Stimulated activated CD4-positive, alpha-beta T cell treated with anti-CD3 and anti-CD28 coated beads, TNF-alpha, amount 100 ng/mL, for 48 hours (primary cell): Measurements from ENCODE around the gene RETREG2.

Experiments used
- DNase-seq, 3 donors: peaks; one replicate each; pipeline ENCODE4 v3.0.0-alpha.2; 2020; ENCODE audit warnings: low read depth in 3 of 3

RETREG2 gene, protein sequence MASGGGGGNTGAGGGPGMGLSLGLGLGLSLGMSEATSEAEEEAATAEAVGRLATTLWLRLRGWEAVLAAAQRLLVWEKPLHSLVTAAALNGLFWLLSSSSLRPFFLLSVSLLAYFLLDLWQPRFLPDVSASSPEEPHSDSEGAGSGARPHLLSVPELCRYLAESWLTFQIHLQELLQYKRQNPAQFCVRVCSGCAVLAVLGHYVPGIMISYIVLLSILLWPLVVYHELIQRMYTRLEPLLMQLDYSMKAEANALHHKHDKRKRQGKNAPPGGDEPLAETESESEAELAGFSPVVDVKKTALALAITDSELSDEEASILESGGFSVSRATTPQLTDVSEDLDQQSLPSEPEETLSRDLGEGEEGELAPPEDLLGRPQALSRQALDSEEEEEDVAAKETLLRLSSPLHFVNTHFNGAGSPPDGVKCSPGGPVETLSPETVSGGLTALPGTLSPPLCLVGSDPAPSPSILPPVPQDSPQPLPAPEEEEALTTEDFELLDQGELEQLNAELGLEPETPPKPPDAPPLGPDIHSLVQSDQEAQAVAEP

DNA sequence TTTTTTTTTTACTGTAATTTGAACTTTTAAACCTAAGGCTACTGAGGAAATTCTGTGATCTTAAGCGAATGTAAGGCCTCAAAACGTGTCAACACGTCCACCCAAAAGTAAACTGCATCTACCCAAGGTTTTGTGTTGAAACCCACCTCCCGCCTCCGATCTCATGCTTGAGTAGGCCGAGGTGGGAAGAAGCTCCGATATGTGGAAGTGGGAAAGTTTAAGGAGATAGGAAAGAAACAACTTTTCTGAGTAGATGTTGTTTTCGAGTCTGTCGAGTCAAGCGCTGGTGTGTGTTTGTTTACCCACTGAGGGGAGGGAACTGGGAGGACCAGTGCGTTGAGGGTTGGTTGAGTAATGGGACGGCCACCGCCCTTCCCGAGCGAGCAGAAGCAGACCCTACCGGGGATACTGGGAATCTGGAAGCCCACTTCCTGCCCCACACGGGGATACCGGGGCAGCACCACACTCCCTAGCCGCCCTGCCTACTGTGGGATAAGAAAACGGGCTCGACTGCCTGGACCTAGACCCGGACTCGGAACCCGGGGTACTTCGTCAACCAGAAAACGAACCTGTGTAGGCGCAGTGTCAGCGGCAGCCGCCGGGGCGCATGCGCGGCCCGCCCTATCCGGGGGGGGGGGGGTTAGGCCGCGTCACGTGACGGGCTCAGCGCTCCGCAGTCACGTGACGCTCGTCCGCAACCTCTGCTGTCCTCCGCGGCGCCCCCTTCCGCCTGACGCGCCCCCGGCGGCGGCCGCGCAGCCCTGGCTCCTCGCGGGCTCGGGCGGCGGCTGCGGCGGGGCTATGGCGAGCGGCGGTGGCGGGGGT is at the start of gene RETREG2:
Gene RETREG2 (plus strand): TSS at position 724 of the 825 bp plus-strand sequence. CDS start 78 bp downstream, at position 802.
- DNase-seq = peak; percentile 55 to 78 (median 61)

DNA sequence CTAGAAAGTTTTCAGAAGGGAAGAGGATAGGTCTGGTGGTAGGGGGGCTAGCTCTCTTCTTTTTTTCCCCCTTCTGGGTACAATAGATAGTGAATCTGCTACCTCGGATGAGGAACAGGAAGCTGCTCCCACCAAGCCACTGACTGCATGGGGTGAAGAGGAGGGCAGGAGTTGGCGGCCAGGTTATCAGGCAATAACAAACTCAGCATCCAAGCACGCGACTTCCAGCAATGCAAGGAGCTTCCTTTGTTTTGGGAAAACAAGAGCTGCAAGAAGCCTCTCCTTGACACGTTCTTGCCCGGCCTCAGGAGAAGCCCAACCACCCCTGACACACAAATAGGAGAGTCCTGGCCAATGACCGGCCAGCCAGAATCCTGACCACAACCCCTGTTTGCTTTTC is 49.7 kb upstream of the RETREG2 start:
- DNase-seq = no peak

DNA sequence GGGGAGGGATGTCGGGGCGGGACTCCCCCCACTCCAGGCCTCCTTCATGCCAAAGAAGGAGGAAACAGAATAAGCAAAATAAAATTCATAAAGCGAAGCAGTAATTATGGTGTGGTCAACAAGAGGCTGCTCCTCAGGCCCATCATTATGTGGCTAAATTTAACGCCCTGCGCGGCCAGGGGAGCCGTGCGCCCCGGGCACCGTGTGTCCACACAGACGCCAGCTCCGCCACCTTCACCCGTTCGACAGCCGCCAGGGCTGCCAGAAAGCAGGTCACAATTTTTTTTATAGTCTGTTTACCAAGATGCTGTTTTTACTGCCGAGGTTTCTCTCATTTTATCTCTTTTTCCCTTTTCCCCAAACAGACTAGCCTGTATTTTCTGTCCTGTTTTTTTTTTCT is 48.5 kb upstream of the RETREG2 start:
- no peak for DNase-seq

DNA sequence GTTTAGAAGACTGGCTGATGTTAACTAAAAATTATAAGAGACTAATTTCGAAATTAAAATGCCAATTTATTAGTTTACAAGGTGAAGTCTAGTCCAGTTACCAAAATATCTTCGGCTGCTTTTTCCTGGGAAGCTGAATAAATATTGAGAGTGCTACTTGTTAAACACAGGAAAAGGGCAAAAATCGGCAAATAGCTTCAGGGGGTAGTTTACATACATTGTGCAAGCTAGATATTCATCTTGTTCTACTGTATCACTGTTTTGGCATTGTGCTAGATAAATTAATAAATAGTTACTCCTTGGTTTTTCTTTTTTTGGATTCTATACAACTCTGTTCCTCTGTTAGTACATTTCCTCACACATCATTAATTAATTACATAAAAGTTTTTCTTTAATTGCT is 46.7 kb upstream of the RETREG2 start:
- DNase-seq = no peak

DNA sequence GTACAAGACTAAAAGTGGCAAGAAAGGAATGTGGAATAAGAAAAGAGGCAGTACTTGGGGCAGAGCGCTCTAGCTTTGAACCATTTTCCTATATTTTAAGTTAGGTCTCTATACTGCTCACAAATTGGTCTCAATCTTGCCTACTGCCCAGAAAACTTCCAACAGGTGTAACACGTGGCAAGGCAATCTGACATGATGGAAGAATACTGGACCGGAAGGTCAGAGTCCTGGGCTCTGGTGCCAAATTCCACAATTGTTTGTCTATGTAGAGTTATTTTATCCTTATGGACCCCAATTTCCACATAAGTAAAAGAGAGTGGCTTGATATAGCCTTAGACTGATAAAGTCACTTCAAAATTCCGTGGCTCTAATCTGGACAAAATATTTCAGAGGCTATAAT is 46.3 kb upstream of the RETREG2 start:
- DNase-seq = no peak

DNA sequence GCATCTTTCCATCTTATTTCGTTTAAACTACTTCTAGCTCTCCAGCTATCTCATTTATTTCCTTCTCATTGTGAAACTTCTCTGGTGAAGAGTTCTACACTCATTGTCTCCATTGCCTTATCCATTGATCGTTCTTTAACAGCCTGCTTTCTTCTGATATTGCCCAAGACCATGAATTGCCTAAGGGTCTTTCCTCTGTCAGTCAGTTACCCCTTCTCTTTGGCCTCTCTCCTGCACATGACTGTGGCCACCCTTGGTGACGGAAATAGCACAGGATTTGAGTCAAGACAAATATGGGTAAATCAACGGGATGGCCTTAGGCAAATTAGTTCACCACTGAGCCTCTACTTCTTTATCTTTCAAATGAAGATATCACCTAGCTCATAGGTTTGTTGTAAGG is 44.1 kb upstream of the RETREG2 start:
- no peak for DNase-seq

DNA sequence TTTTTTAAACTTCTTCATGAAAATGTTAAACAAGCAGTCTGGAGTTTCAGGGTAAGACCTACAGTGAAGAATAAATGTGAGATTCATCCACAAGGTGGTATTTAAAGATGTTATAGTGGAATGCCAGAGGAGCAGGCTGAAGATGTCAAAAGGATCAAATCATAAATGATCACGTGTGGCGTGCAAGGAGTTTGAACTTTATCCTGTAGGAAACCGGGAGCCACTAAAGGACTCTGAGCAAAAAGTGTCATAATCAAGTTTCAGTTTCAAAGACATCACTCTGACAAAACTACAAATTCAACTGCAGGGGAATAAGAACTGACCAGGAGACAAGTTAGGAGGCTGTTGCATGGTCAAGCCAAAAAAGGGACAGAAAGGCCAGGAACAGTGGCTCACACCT is 37.4 kb upstream of the RETREG2 start:
- DNase-seq = no peak

DNA sequence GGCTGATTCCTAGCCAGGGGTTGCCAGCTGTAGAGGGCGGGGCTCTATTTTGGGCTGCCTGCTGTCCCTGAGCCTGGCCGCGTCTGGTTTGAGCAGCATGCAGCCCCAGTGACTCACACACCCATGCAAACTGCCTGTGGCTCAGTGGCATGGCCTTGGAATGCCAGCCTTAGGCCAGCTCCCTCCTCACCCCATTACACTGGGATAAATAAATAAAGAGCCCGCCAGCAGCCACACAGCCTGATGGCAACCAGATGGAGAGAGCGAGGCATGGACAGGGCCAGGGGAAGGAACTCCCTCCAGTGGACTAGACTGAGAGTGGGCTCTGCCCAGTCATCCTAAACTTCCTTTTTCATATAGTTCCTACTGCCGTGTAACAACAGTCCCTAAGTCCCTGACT is 35.7 kb upstream of the RETREG2 start:
- DNase-seq = no peak

DNA sequence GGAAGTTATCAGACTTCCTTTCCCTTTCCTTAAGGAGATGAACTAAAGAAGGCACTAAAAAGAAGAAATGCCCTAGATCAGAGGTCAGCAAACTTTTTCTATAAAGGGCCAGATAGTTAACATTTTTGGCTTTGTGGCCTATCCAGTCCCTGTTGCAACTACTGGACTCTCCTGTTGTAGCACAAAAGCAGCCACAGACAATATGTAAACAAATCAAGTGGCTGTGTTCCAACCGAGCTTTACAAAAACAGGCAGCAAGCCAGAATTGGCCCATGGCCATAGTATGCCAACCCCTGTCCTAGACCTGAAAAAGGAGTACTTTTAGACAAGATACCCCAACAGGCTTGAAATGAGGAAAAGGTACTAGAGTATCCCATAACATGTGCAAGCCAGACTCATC is 28.4 kb upstream of the RETREG2 start:
- DNase-seq = no peak

DNA sequence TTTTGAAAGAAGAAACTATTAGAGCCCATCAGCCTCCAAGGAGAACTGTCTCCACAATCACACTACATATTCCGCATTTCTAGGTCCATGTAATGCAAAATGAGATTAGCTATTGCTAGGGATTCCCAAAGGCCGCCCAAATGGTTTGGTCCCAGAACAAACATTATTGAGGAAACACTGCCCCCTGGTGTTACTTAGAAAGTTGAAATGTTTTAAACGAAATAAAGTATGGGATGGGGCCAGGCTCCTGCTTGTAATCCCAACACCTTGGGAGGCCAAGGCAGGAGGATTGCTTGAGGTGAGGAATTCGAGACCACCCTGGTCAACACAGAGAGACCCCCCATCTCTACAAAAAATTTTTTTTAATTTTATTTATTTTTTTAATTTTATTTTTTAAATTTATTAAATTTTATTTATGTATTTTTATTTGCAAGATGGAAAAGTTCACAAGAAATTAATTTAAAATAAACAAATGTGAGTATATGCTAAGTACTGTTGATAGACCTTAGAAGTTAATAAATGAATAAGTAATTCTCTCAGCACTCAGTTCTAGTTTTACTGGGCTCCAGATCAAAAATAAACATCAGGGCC is 22.9 kb upstream of the RETREG2 start:
- DNase-seq = peak in 1 of 3 donors; percentile 36

DNA sequence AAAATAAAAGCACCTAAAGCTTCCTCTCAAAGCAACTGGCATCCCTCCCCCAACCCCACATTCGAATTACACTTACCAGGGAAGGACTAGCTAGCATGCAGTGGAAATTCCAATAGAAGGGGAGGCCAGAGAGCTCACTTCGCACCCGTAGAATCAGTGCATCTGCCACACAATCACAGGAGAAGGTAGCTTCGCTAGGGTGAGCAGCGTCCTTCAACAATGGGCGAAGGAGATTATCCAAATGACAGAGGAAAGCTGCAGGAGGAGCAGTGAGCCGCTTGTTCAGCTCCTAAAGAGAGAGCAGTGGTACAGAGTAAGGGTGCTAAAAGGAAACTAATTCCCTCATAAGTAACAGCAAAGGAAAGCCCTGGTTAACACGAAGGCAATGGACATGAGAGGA is 20.7 kb upstream of the RETREG2 start:
- no peak for DNase-seq

DNA sequence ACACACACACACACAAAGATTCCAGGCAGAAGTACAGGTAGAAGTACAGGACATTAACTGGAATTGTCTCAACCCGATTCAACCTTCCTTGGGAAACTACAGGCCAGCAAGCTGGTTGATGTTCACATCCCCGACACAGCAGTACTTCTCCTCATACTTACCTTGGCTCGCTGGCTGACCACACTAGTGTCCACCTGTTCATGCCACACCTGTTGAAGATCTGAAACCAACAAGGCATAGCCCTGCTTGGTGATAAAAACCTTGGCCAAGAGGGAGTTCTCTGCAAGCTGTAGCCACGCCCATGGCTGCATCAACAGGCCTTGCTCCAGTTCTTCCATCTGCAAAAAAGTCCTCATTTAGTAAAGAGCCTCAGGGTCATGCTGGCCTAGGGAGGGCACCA is 20.1 kb upstream of the RETREG2 start:
- no peak for DNase-seq

DNA sequence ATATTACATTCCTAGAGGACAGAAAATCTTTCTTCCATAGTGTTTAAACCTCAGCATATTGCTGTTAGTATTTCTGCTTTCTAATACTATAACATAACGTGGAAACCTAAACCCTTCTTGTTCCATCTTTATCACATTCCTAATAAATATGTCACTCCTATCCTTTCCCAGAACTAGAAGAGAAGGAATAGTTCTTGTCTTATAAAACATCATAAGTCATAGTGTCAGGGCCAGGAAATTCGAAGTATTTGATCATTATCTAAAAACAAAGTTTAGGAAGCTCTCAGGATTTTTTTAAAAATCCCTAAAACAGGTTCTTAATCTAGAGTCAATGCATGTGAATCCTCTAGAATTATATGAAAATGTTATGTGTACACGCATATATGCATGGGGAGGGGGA is 19.5 kb upstream of the RETREG2 start:
- no peak for DNase-seq

DNA sequence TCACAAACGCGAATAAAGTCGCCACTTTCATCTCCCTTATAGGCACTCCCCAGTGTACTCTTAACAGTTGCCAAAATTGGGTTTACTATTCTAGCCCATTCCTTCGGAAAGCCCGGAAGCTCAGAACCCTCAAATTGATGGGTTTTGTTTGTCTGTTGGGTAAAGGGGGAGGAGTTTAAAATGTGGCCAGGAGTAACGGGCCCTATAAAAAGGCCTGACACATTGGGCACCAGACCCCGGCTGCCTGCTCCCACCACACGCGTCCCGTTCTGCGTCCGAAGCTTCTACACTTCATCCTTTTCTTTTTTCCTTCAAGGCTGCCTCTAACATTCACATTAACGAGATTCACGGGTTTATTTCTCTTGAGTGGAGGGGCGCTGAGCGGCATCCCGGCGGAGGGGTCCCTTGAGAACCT is 18.3 kb upstream of the RETREG2 start:
- no peak for DNase-seq

DNA sequence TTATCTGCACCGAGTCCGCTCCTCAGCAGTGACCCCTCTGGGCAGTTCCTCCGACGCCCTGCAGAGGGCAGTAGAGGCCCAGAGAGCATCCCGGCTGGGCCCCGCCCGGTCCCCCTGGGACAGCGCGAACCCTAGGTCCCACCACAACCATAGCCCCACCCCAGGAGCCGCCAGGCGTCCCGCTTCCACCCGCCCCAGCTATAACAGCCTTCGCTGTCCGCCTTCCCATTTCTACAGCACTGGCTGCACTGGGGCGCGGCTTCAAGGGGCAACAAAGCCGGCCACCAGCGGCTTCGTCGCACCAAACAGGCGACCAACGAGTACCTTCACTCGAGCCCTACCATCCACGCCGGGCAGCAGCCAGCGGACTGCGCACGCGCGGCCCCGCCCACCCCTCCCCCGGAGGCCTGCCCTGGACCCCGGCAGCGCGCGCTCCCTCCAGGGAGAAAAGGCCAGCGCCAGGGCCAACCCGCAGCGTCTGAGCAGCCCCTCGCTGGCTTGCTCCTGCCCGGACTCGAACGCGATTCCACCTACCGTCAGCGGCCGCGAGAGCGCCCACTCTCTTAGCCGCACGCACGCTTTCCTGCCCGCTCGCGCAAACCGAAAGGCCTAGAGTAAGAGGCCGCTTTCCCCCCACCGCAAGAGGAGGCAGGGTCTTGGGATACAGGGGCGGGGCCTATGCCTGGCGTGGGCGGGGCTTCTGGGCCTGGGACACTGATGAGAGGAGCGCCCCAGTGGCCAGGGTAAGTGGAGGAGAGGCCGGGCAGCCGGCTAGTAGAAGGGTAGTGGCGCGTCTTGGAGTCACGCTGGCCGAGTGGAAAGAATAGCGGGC is 17.7 kb upstream of the RETREG2 start, which contains the start of gene NHEJ1:
Gene NHEJ1 (minus strand): TSS at position 630 of the 832 bp plus-strand sequence. CDS start 2,453 bp downstream, outside the sequence.
- DNase-seq = peak; percentile 90 to 92 (median 92)

DNA sequence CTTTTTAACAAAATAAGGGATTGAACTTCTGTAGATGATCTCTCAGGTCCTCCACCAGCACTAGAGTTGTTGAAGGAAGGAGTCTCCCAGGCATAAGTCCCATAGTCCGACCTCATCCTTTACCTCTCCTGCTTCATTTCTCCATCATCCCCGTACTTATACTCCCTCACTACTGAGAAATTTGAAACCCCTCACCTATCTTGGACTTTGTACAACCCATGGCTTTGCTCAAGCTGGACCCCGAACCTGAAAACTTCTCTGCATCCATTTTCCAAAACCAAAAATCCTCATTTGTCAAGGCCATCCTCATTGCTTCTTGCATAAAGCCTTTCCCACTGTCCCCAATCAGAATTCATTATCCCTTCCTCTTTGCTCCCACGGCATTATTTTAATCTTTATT is 17.0 kb upstream of the RETREG2 start:
- no peak for DNase-seq

DNA sequence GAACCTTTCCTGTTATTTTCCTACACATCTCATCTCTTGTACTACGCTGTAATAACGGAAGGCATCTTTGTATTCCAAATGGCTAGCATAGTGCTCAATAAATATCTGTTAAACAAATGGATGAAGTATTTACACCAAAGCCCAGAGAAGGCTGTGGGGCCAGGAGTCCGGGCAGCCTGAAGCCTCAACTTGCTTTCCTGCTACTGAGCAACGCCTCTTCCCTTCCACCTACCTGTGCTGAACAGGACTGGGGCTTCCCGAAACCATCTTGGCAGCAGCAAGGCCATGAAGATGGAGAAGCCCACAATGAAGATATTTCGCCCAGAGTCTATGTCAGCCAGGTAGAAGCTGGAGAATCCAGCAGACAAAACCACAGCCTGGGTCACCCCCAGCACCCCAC is 14.9 kb upstream of the RETREG2 start:
- DNase-seq = no peak

DNA sequence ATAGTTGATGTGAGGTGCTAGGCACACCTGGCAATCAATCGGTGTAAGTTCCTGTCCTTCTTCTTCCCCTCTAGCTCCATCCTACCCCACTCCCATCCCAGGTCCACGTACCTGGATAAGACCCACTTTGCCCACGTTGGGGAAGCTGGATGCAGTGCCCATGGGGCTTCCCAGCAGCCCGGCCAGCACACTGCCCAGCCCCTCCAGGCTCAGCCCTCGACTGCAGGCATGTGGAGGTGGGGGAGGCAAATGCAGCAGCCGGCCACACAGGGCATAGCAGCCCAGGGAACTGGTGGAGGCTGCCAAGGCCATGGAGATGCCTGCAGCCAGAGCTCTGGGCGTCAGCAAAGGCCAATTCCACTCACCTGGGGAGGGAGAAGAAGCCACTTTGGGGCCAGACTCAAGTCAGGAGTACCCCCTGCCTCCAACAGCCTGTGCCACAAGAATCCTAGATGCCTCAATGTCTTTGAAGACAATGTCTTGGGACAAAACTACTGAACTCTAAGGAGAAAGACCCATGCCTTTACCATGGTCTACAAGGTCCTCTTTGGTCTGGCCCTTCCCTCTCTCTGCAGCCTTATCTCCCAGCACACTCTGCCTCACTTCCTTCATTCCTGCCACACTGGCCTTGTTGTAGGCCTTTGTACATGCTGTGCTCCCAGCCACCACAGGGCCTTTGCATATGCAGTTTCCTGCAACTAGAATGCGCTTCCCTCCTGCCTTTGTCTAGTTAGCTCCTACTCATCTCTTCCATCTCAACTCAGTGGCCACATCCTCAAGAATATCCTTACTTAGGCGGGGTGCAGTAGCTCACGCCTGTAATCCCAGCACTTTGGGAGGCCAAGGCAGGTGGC is 12.8 kb upstream of the RETREG2 start:
- no peak for DNase-seq

DNA sequence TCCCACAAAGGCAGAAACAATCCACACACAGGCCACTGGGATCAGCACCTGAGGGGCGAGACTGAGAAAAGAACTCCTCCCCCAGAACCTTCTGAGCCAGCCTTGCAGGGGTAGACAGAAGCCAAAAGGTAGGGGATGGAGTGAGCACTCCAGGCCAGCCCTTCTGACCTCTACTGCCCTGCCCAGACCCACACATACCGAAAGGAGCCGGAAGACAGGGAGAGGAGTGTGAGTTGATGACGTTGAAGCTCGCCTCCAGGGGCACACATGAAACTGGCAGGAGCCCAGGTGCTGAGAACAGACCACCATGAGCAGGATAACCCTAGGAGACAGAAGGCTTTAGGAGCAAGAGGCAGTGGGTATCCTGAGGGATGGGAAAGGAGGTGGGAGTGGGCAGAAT is 10.1 kb upstream of the RETREG2 start:
- no peak for DNase-seq

DNA sequence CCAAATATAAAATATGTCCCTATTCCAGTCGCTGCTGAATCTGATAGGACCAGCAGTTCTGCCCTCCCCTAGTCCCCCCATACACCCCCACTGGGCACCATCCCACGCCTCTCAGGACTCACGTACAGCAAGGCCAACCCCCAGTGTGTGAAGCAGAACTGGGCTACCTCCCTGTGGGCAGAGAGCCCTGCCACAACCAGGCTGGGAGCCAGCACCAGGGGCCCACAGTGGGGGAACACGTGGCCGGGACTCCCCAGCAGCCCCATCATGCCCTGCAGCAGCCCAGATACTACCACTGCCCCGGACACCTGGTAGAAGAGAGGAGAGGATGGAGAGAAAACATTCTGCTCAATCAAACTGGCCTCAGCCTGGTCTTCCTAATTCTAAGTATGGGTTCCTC is 9.5 kb upstream of the RETREG2 start:
- no peak for DNase-seq
